Left cardiac atrium (tissue), 4 donors: ENCODE data around the gene SCRN3. TPM values are rescaled to one million over a fixed set of nuclear protein-coding genes. Genes with fewer than 3 reads are reported as not detected.
"Not testable (repeated sequence)": the region's sequence is repeated elsewhere in the genome, so short reads cannot be mapped to it uniquely, and the experiment has no call there.

Experiments used
- ATAC-seq, 2 donors: fragments of 200-7000 bp; cut with Tn5 transposase; one replicate each; pipeline ENCODE4 v1.9.1; 2020; ENCODE audit warnings: mild to moderate bottlenecking in 2 of 2, moderate library complexity in 2 of 2
- DNase-seq: peaks from one replicate; pipeline ENCODE4 v3.0.0-alpha.2; 2020
- intact Hi-C, 2 donors: fragments of 100-400 bp; cut with DNase I; formaldehyde crosslinking; loops; one replicate each; pipeline versions ENCODE4 v1.14.1 to v1.15.1; 2022 to 2023
- long read RNA-seq: library from polyadenylated mRNA; unstranded; transcript quantifications from one replicate; pipeline ENCODE4 v2.0.0, GENCODE V29; 2021
- total RNA-seq, 2 donors: library from RNA; stranded (reverse); fragmentation: NEBNext Ultra II Directional; extraction: Animal tissue kit (Norgen Biotek cat#: 25700); gene quantifications; one replicate each; pipeline ENCODE4 v1.2.1, GENCODE V29; 2021
- donor health status: DM: no; HTN: yes; CAD: no.
- donor health status: DM: no; HTN: yes; CAD: no; lungs with severe emphysema.
- donor health status: DM: yes; HTN: yes; CAD: no.
- donor health status: Dilated cardiomyopathy.

Gene SCRN3, protein sequence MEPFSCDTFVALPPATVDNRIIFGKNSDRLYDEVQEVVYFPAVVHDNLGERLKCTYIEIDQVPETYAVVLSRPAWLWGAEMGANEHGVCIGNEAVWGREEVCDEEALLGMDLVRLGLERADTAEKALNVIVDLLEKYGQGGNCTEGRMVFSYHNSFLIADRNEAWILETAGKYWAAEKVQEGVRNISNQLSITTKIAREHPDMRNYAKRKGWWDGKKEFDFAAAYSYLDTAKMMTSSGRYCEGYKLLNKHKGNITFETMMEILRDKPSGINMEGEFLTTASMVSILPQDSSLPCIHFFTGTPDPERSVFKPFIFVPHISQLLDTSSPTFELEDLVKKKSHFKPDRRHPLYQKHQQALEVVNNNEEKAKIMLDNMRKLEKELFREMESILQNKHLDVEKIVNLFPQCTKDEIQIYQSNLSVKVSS
- 10 to 100 TPM; 27.8 to 32.0 TPM for total RNA-seq
- long read RNA-seq, partial matches to known transcripts, result 0 of 13 reads
- long read RNA-seq, other reads (novel, unspliced or antisense), result 7 of 13 reads

DNA sequence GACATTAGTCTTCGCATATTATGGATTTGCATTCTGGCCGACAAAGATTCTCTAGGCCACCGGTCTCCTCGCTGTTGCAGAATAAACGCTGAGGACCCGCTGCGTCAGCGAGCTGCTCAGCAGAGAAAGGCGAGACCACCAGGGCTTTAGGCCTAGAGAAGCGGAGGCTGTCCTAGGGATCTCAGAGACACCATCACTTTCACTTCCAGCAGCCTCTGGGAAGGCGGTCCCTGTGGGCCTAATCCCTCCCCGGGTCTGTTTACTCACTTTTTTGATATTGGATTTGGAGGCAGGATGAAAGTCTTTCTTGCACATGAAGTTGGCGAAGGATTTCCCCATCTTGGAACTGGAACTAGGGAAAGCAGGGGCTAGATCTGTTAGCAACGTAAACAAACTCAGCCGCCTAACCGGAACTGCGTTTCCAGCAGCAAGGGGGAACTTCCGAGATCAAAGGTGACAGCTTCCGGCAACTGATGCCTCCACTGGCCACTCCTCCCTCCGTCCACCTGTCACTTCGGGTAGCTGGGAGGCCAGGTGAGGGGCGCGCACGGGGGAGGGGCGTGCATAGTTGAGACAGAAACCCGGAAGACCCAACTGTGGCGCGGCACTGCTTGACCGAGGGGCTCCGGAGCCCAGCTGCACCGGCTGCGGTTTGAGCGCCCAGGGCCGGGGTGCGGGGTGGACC, at the start of gene SCRN3:
Gene SCRN3 (plus strand): TSS at position 447 of the 685 bp plus-strand sequence. CDS start 2,554 bp downstream, outside the sequence.
- DNase-seq (peak; percentile 69), ATAC-seq (peak; percentile 93 to 97)
- intact Hi-C loops, result no loop called here

DNA sequence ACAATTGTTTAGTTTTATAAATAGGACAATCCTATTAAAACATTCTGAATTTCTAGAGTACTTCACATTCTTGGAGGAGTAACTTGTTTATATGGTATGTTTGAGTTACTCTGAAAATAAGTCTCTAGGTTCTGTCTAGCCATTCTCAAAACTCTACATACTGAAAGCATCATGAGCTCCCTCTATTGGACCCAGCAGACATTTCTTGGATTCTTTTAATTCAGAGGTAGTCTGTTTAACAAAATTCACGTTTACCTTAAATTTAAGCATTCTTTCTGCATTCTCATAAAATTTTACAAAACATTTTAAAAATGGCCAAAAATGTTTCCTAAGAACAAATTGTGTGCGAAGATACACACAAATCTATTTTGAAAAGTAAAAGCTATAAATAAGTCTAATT, 45.5 kb upstream of the SCRN3 start:
- intact Hi-C loops, result no loop called here
- ATAC-seq, result peak in 1 of 2 donors; percentile 49
- no peak for DNase-seq

DNA sequence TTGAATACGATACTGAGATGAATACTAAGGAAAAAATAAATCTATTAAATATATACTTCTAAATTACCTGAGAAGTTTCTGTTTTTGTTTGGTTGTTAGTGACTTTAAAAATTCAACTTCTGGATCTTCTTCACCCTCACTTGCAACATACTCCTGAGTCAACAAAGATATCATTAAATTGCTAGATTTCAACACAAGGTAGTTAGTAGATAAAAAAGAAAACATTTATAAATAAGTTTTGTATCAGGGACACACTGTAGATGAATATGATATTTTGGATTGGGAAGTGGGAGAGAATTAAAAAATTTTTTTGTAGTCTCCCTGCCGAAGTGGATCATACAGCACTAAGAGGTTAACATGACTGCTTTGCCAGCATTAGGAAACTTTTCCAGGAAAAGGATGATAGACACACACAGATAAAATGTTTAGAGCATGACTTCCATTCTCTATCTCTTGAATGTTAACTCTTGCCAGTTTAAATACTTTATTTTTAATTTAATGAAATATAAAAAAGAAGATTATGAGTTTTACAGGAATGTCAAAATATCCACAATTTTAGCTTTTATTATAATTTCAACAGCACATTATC, 44.8 kb upstream of the SCRN3 start:
- DNase-seq (no peak), ATAC-seq (peak in 1 of 2 donors; percentile 82)
- intact Hi-C loops, result no loop called here

DNA sequence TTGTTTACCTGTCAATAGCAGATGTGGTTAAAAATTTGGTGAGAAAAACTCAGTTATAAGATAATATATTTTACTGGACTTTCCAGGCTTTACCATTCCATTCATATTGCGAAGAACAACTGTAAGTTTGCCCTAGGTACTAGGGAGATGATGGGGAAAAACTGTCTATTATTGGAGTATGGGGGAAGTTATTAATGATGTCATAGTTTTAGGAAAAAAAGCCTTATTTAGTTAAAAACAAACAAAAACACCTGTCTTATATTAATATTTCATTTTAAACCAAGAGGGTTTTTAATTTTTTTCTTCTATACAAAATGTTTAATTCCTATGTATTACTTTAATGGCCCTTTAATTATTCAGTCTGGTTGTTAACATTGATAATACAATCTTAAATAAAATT, 42.5 kb upstream of the SCRN3 start:
- DNase-seq, result no peak
- intact Hi-C loops, result no loop called here
- no peak for ATAC-seq

DNA sequence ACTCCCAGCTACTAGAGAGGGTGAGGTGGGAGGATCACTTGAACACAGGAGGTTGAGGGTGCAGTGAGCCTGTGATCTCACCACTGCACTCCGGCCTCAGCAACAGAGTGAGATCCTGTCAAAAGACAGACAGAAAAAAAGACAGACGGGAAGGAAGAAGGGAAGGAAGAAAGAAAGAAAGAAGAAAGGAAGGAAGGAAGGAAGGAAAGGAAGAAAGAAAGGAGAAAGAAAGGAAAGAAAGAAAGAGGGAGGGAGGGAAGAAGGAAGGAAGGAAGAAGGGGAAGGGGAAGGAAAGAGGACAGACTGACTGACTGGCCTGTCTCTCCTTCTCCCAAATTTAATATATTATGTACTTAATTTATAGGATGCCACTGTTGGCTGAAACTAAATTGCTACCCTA, 39.2 kb upstream of the SCRN3 start:
- DNase-seq, result no peak
- ATAC-seq, result no peak
- intact Hi-C loops, result no loop called here

DNA sequence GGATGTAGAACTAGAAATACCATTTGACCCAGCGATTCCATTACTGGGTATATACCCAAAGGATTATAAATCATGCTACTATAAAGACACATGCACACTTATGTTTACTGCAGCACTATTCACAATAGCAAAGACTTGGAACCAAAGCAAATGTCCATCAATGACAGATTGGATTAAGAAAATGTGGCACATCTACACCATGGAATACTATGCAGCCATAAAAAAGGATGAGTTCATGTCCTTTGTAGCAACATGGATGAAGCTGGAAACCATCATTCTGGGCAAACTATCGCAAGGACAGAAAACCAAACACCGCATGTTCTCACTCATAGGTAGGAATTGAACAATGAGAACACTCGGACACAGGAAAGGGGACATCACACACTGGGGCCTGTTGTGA, 35.9 kb upstream of the SCRN3 start:
- ATAC-seq, DNase-seq, intact Hi-C loops: not testable (repeated sequence)

DNA sequence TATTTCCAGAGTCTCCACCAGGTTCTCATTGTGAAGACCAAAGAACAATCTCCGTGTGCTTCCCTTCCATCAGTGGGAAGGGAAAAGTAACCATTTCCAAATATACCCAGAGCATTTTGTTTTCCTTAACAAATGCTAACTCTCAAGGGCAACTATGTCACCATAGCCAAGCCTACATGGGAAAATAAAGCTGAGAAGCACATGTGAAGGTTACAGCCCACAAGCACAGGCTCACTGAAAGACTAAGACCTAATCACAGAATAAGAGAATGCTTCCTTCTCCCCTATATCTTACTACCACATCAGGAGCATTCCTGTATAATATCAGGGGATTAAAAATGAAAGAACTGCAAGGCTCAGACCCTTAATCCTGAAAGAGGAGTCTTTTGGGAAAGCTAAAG, 32.6 kb upstream of the SCRN3 start:
- ATAC-seq (no peak), DNase-seq (no peak)
- intact Hi-C loops, result no loop called here

DNA sequence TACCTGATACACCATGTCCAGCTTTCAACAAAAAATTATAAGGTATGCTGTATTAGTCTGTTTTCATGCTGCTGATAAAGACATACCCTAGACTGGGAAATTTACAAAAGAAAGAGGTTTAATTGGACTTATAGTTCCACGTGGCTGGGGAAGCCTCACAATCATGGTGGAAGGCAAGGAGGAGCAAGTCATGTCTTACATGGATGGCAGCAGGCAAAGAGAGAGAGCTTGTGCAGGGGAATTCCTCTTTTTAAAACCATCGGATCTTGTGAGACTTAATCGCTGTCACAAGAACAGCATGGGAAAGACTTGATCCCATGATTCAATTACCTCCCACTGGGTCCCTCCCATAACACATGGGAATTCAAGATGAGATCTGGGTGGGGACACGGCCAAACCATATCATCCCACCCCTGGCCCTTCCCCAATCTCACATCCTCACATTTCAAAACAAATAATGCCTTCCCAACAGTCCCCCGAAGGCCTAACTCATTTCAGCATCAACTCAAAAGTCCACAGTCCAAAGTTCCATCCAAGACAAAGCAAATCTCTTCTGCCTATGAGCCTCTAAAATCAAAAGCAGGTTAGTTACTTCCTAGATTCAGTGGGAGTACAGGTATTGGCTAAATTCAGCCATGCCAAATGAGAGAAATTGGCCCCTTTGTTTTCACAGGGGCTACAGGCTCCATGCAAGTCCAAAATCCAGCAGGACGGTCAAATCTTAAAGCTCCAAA, 31.9 kb upstream of the SCRN3 start:
- intact Hi-C loops, DNase-seq, ATAC-seq: not testable (repeated sequence)

DNA sequence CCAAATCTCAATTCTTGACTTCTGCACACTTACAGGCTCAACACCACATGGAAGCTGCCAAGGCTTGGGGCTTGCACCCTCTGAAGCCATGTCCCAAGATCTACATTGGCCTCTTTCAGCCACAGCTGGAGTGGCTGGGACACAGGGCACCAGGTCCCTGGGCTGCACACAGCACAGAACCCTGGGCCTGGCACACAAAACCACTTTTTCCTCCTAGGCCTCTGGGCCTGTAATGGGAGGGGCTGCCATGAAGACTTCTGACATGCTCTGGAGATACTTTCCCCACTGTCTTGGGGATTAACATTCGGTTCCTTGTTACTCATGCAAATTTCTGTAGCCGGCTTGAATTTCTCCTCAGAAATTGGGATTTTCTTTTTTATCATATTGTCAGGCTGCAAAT, 30.9 kb upstream of the SCRN3 start:
- ATAC-seq (no peak), DNase-seq (no peak)
- intact Hi-C loops, result no loop called here

DNA sequence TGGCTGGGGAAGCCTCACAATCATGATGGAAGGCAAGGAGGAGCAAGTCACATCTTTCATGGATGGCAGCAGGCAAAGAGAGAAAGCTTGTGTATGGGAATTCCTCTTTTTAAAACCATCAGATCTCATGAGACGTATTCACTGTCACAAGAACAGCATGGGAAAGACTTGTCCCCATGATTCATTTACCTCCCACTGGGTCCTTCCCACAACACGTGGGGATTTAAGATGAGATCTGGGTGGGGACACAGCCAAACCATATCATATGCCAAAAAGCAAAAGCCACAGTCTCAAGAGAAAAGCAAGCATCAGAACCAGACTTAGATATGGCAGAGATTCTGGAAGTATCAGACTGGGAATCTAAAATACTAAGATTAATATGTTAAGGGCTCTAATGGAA, 30.0 kb upstream of the SCRN3 start:
- intact Hi-C loops, result no loop called here
- DNase-seq (no peak), ATAC-seq (no peak)

DNA sequence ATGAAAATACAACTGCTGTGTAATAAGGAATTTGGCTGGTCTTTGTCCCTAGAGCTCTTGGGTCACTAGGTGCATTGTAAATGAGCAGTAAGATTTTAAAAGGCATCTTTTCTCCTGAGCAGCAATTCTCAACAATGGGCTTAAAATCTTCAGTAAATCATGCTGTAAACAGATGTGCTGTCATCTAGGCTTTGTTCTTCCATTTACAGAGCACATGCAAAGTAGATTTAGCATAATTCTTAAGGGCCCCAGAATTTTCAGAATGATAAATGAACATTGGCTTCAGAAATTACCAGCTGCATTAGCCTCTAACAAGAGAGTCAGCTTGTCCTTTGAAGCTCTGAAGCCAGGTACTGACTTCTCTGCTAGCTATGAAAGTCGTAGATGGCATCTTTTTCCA, 26.8 kb upstream of the SCRN3 start:
- intact Hi-C loops, result no loop called here
- no peak for ATAC-seq

DNA sequence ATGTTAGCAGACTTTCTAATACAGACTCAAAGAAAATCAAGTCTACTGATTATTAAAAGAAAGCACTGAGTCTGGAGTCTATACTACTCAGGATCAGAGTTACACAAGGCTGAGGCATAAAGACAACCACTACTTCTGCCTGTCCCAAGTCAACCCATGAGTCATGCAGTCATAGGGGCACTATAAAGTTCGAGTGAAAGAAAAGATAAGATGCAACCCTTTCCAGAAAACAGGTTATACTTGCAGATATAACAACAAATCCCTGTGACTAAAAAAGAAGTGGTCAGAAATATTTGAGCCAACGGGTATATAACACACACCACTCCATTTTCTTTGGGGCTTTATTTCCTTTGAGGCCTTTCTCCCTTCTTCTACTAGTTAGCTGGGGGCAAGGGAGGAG, 18.6 kb upstream of the SCRN3 start:
- ATAC-seq (no peak), DNase-seq (no peak)
- intact Hi-C loops, result no loop called here

More for the DNA sequence above, 26.8 kb upstream of the SCRN3 start:
- DNase-seq, result no peak

DNA sequence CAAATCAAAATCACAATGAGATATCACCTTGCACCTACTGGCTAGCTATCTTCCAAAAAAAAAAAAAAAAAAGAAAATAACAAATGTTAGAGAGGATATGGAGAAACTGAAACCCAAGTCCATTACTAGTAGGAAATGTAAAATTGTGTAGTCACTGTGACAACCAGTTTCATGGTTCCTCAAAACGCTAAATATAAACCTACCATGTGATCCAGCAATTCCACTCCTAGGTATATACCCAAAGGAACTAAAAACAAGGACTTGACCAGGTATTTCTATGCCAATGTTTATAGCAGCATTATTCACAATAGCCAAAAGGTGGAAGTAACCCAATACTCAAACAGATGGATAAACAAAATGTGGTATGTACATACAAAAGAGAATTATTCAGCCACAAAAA, 11.7 kb upstream of the SCRN3 start:
- intact Hi-C loops, result no loop called here
- ATAC-seq (no peak), DNase-seq (no peak)

DNA sequence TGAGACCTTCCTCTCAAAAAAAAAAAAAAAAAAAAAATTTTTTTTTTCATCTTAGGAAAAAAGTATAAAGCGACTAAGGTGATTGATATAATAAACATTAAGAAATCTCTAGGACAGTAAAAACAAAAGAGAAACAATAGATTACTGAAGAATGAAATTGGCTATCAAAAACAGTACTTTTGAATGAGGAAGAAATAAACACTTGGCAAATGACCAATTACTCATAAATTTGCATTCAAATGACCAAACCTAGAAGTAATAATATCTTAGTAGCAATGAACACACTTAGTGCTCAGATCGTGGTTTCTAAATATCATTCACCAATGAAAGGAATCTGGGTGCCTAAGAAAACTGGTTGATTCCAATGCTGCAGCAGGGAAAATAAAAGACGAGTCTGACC, 10.3 kb upstream of the SCRN3 start:
- no peak for DNase-seq
- ATAC-seq, result no peak
- intact Hi-C loops, result no loop called here

DNA sequence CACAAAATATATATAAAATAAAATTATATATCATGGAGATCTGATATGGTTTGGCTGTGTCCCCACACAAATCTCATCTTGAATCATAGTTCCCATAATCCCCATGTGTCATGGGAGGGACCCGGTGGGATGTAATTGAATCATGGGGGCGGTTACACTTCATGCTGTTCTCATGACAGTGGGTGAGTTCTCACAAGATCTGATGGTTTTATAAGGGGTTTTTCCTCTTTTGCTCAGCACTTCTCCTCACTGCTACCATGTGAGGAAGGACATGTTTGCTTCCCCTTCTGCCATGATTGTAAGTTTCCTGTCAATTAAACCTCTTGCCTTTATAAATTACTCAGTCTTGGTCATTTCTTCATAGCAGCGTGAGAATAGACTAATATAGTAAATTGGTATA, 6.8 kb upstream of the SCRN3 start:
- DNase-seq, ATAC-seq, intact Hi-C loops: not testable (repeated sequence)

DNA sequence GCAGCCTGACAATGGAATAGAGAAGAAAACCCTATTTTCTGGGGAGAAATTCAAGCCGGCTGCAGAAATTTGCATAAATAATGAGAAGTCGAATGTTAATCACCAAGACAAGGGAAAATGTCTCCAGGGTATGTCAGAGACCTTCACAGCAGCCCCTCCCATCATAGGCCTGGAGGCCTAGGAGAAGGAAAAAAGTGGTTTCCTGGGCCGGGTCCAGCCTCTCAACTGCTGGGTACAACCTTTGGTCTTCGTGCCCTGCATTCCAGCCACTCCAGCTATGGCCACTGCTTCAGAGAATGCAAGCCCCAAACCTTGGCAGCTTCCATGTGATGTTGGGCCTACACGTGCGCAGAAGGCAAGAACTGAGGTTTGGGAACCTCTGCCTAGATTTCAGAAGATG, 6.0 kb upstream of the SCRN3 start:
- intact Hi-C loops, result no loop called here
- no peak for DNase-seq
- ATAC-seq, result no peak

DNA sequence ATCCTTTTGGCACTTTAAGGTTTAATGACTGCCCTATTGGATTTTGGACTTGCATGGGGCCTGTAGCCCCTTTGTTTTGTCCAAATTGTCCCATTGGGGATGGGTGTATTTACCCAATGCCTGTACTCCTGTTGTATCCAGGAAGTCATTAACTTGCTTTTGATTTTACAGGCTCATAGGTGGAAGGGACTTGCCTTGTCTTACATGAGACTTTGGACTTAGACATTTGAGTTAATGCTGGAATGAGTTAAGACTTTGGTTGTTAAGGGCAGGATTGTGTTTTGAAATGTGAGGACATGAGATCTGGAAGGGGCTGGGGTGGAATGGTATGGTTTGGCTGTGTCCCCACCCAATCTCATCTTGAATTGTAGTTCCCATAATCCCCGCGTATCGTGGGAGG, 5.2 kb upstream of the SCRN3 start:
- intact Hi-C loops, ATAC-seq, DNase-seq: not testable (repeated sequence)

DNA sequence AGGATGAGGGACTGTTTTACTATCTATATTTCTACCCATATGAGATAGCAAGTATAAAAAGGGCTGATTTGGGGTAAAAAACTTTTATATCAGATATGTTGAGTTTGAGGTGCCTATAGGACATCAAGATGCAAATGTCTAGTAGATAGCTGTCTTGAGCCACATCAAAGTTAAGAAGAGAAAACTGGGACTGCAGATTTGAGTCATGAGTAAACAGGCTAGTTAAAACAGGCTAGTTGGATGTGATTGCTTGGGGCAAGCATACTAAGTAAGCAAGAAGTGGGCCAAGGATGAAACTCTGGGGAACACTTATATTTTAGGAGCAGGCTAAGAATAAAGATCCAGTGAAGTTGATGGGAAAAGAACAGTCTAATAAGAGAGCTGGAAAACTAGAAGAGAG, 2.8 kb upstream of the SCRN3 start:
- ATAC-seq, result no peak
- DNase-seq, result no peak
- intact Hi-C loops, result no loop called here

DNA sequence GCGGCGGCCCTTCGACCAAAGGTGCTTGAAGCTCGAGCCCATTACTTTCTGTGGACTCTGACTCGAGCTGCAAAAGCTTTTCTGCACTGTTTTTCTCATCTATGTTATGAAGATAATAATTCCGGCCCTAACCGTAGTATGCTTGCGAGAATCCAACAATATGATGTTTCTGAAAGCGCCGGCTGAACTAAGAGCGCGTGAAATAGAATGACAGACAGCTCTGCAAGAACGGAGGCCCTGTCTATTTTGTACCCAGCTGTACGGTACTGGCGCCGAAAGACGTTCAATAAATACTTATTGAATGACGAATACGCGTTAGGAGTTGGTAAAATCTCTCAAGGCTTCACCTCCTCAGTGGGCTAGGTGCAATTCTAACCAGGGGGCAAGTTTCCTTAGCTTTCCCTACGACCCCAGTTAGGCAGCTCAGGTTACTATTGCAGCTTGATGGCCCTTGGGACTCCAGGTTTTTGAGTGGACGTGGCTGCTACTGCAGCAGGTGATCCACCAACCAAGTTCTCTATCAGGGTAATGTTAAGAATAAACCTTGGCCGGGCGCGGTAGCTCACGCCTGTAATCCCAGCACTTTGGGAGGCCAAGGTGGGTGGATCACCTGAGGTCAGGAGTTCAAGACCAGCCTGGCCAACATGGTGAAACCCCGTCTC, 570 bp downstream of the SCRN3 start:
- DNase-seq, result peak; percentile 14
- intact Hi-C loops, result no loop called here
- ATAC-seq, result peak; percentile 44 to 45
